Measurements from ENCODE around the gene PTGER3. TPM values are rescaled to one million over a fixed set of nuclear protein-coding genes. Genes with fewer than 3 reads are reported as not detected.

Gene PTGER3
- total RNA-seq, 1 donor from 2014 or later: 0.22 TPM

GRCh38 chr1:71044833-71045232 lies 2.8 kb downstream of the PTGER3 start:
- H3K27ac Mint-ChIP-seq: no peak overlapping the region
- ATAC-seq (ENCODE audit: low read depth): no peak
- H3K27me3 Mint-ChIP-seq: peaks cover 51% of the 10 kb centered on the region
- peaks cover 17% of the 10 kb centered on the region for H3K4me1 Mint-ChIP-seq
- no peaks in the 10 kb centered on the region for H3K9me3 Mint-ChIP-seq
- ChIA-PET POLR2A (no interaction called here), CTCF (no interaction called here)
- no peak for TF ChIP-seq CTCF (IDR thresholded peaks at IDR 0.05)
- intact Hi-C loops (cut with micrococcal nuclease): no loop called here
- H3K36me3 Mint-ChIP-seq (ENCODE audit: low read depth): no peaks in the 10 kb centered on the region
- no peak overlapping the region for H3K4me3 Mint-ChIP-seq
- DNase-seq: no peak

- peaks cover 47% of the 10 kb centered on the region for H3K27me3 Mint-ChIP-seq
- H3K4me1 Mint-ChIP-seq: peaks cover 15% of the 10 kb centered on the region
- no peak overlapping the region for H3K4me3 Mint-ChIP-seq
- TF ChIP-seq CTCF (IDR thresholded peaks at IDR 0.05): no peak
- H3K27ac Mint-ChIP-seq: no peak overlapping the region
- intact Hi-C loops (cut with micrococcal nuclease): no loop called here
- ChIA-PET CTCF (no interaction called here), POLR2A (no interaction called here)
- no peaks in the 10 kb centered on the region for H3K36me3 Mint-ChIP-seq (ENCODE audit: low read depth)
- no peaks in the 10 kb centered on the region for H3K9me3 Mint-ChIP-seq
- ATAC-seq (ENCODE audit: low read depth): no peak
- DNase-seq: no peak
These were observed 4.6 kb downstream of the PTGER3 start for GRCh38 chr1:71043065-71043464.

- intact Hi-C loops (cut with micrococcal nuclease): no loop called here
- TF ChIP-seq CTCF (IDR thresholded peaks at IDR 0.05): no peak
- CTCF ChIA-PET: no interaction called here
- Mint-ChIP-seq H3K27ac (no peak overlapping the region), H3K27me3 (peaks cover 43% of the 10 kb centered on the region), H3K9me3 (no peaks in the 10 kb centered on the region), H3K36me3 (ENCODE audit: low read depth) (no peaks in the 10 kb centered on the region), H3K4me3 (no peak overlapping the region), H3K4me1 (peaks cover 6% of the 10 kb centered on the region)
- POLR2A ChIA-PET: no interaction called here
- no peak for ATAC-seq (ENCODE audit: low read depth)
- DNase-seq: no peak
These were observed 5.8 kb downstream of the PTGER3 start for GRCh38 chr1:71041806-71042205.

GRCh38 chr1:71039661-71040262 lies 7.9 kb downstream of the PTGER3 start:
- TF ChIP-seq CTCF (IDR thresholded peaks at IDR 0.05): no peak
- no peak for ATAC-seq (ENCODE audit: low read depth)
- ChIA-PET CTCF (no interaction called here), POLR2A (no interaction called here)
- no peak for DNase-seq
- Mint-ChIP-seq H3K27me3 (peaks cover 37% of the 10 kb centered on the region), H3K36me3 (ENCODE audit: low read depth) (no peaks in the 10 kb centered on the region), H3K9me3 (no peaks in the 10 kb centered on the region), H3K4me1 (no peaks in the 10 kb centered on the region), H3K4me3 (no peak overlapping the region), H3K27ac (no peak overlapping the region)
- intact Hi-C loops (cut with micrococcal nuclease): no loop called here

- POLR2A ChIA-PET: no interaction called here
- Mint-ChIP-seq H3K4me3 (no peak overlapping the region), H3K27me3 (peaks cover 35% of the 10 kb centered on the region), H3K4me1 (no peaks in the 10 kb centered on the region), H3K36me3 (ENCODE audit: low read depth) (no peaks in the 10 kb centered on the region), H3K27ac (no peak overlapping the region), H3K9me3 (no peaks in the 10 kb centered on the region)
- no peak for TF ChIP-seq CTCF (IDR thresholded peaks at IDR 0.05)
- CTCF ChIA-PET: no interaction called here
- ATAC-seq (ENCODE audit: low read depth) (no peak), DNase-seq (no peak)
- intact Hi-C loops (cut with micrococcal nuclease): no loop called here
These were observed 8.7 kb downstream of the PTGER3 start for GRCh38 chr1:71038942-71039341.
